SK-N-MC (cell line): ENCODE data around the gene FOXA3.

Experiments
- EZH2 ChIP-seq: fragments of 200-600 bp; sonication (generic); IDR thresholded peaks from one replicate; pipeline ENCODE4 v1.6.1; 2017; ENCODE audit warnings: antibody characterized with exemption
- POLR2AphosphoS5 ChIP-seq: IDR thresholded peaks from 2 replicates; pipeline ENCODE4 v1.6.1; 2012; ENCODE audit warnings: mild to moderate bottlenecking, low read depth, low read length, borderline replicate concordance

GRCh38 chr19:45876161-45876410, 12.0 kb downstream of the FOXA3 start:
- TF ChIP-seq EZH2, result no peak
- TF ChIP-seq POLR2AphosphoS5, result no peak
